GM12878 (cell line): Measurements from ENCODE around the gene ACAP2. TPM values are rescaled to one million over a fixed set of nuclear protein-coding genes. Genes with fewer than 3 reads are reported as not detected.
A peak's percentile ranks its signal among the peaks of the same experiment; 100 is the strongest.

Experiments
- ATAC-seq: fragments of 200-7000 bp; cut with Tn5 transposase; 3 replicates; pipeline ENCODE4 v1.9.1; 2020; ENCODE audit warnings: mild to moderate bottlenecking, moderate library complexity
- BruUV-seq: library from RNA; stranded (reverse); fragments of 400-500 nt; replicated peaks from 2 replicates; lab custom pipeline; 2021; lab: Mats Ljungman, UMichigan
- CTCF ChIA-PET: fragments of 300-600 bp; sonication (Branson Sonifier 250); formaldehyde crosslinking; extraction: SDS; loops from one replicate; lab custom pipeline; 2021; ENCODE audit warnings: inconsistent platforms; lab: Yijun Ruan, JAX
- POLR2A ChIA-PET: fragments of 350-600 bp; formaldehyde crosslinking; extraction: SDS; loops from one replicate; lab custom pipeline; 2021; ENCODE audit warnings: inconsistent platforms; lab: Charles Lee
- RAD21 ChIA-PET: fragments of 300-600 bp; sonication (Branson Sonifier 250); formaldehyde crosslinking; loops from one replicate; lab custom pipeline; 2023; ENCODE audit warnings: antibody characterized with exemption; ENCODE audit not compliant: unreplicated experiment; lab: Charles Lee
- SMC1A ChIA-PET: fragments of 300-600 bp; sonication (Branson Sonifier 250); formaldehyde crosslinking; loops from one replicate; lab custom pipeline; 2023; ENCODE audit not compliant: unreplicated experiment, uncharacterized antibody; lab: Charles Lee
- DNase-seq: peaks from one replicate; pipeline ENCODE4 v3.0.0-alpha.2; 2011; ENCODE audit warnings: low read depth, low spot score
- FAIRE-seq: peaks from 3 replicates; lab custom pipeline; 2011; peaks lifted over from hg19 to GRCh38; lab: Jason Lieb, UNC
- H2AFZ ChIP-seq: 2 replicates; pipeline ENCODE4 v1.6.0; 2011; ENCODE audit warnings: low read depth, low read length, control low read depth; ENCODE audit not compliant: control insufficient read depth
- H3K27ac ChIP-seq: 2 replicates; pipeline ENCODE4 v1.5.1; 2011; ENCODE audit warnings: control low read depth; ENCODE audit not compliant: control insufficient read depth, insufficient read depth
- H3K27me3 ChIP-seq, 2 experiments: replicated peaks in 1 of 2; 2 replicates each; pipeline versions ENCODE4 v1.6.0 to v1.6.1; 2011; ENCODE audit warnings: low read length in 1 of 2; ENCODE audit not compliant: control insufficient read depth in 2 of 2, insufficient read depth in 2 of 2
- H3K36me3 ChIP-seq, 2 experiments: 2 replicates each; pipeline ENCODE4 v1.5.1; 2011; ENCODE audit warnings: low read length in 1 of 2; ENCODE audit not compliant: control insufficient read depth in 2 of 2, insufficient read depth in 2 of 2
- H3K4me1 ChIP-seq: 2 replicates; pipeline ENCODE4 v1.6.1; 2011; ENCODE audit warnings: mild to moderate bottlenecking, low read length, moderate library complexity, mixed read lengths; ENCODE audit not compliant: control insufficient read depth, insufficient read depth
- H3K4me2 ChIP-seq: 2 replicates; pipeline ENCODE4 v1.6.0; 2011; ENCODE audit warnings: control low read depth; ENCODE audit not compliant: control insufficient read depth, insufficient read depth
- H3K4me3 ChIP-seq: fragments of 200-600 bp; sonication (generic); 2 replicates; pipeline ENCODE4 v1.5.1; 2016
- H3K79me2 ChIP-seq: 2 replicates; pipeline ENCODE4 v1.6.0; 2011; ENCODE audit warnings: low read length; ENCODE audit not compliant: control insufficient read depth, insufficient read depth
- H3K9ac ChIP-seq: 2 replicates; pipeline ENCODE4 v1.8.0; 2011; ENCODE audit warnings: low read length, control low read depth, mixed read lengths; ENCODE audit not compliant: control insufficient read depth, insufficient read depth
- H3K9me3 ChIP-seq: replicated peaks from 3 replicates; pipeline ENCODE4 v1.5.1; 2011; ENCODE audit warnings: mild to moderate bottlenecking, low read length; ENCODE audit not compliant: control insufficient read depth, insufficient read depth
- H4K20me1 ChIP-seq: 2 replicates; pipeline ENCODE4 v1.6.0; 2011; ENCODE audit not compliant: control insufficient read depth, insufficient read depth
- BCLAF1 ChIP-seq: fragments of 450-650 bp; IDR thresholded peaks from 2 replicates; pipeline ENCODE4 v1.6.1; 2017; ENCODE audit warnings: antibody characterized with exemption, mild to moderate bottlenecking, moderate library complexity
- CHD2 ChIP-seq: IDR thresholded peaks from 2 replicates; pipeline ENCODE4 v1.6.1; 2011; ENCODE audit warnings: low read depth, low read length, improper control_type of control experiment, borderline replicate concordance
- CHD4 ChIP-seq: fragments of 200-600 bp; sonication (generic); IDR thresholded peaks from 2 replicates; pipeline ENCODE4 v1.6.1; 2016; ENCODE audit warnings: mild to moderate bottlenecking
- EED ChIP-seq: sonication (generic); IDR thresholded peaks from 2 replicates; pipeline ENCODE4 v1.6.1; 2016; ENCODE audit warnings: antibody characterized with exemption, low read depth
- ELK1 ChIP-seq: IDR thresholded peaks from 2 replicates; pipeline ENCODE4 v1.6.1; 2012; ENCODE audit warnings: low read depth, low read length, improper control_type of control experiment
- GABPA ChIP-seq: IDR thresholded peaks from 2 replicates; pipeline ENCODE4 v1.6.1; 2014; ENCODE audit warnings: antibody characterized with exemption, low read depth, mild to moderate bottlenecking, inconsistent platforms
- RELB ChIP-seq: fragments of 450-650 bp; IDR thresholded peaks from 2 replicates; pipeline ENCODE4 v1.6.1; 2017; ENCODE audit warnings: low read depth, mild to moderate bottlenecking, moderate library complexity
- SMC3 ChIP-seq: IDR thresholded peaks from 2 replicates; pipeline ENCODE4 v1.6.1; 2011; ENCODE audit warnings: low read length, improper control_type of control experiment, borderline replicate concordance
- SRF ChIP-seq, 2 experiments: IDR thresholded peaks; 2 replicates each; pipeline ENCODE4 v1.6.1; 2011; ENCODE audit warnings: low read depth in 2 of 2, low read length in 2 of 2, mild to moderate bottlenecking in 1 of 2, moderate library complexity in 1 of 2
- WGBS: methylation state at CpG from one replicate; pipeline ENCODE4 v1.1.6; 2016; ENCODE audit warnings: low lambda C conversion rate; ENCODE audit not compliant: insufficient replicate concordance, insufficient coverage; ENCODE audit errors: missing lambda C conversion rate; 5-methylcytosine and 5-hydroxymethylcytosine counted together
- in situ Hi-C: fragments of 300-500 bp; cut with MboI; formaldehyde crosslinking; loops from 9 replicates; pipeline ENCODE4 v1.14.3; 2018; ENCODE audit warnings: mixed read lengths
- intact Hi-C: fragments of 100-400 bp; cut with micrococcal nuclease; formaldehyde crosslinking; loops from one replicate; pipeline ENCODE4 v1.14.2; 2022; ENCODE audit not compliant: unreplicated experiment
- polyA plus RNA-seq, 11 experiments: library from polyadenylated mRNA; depleted of rRNA in 4 of 11; unstranded in 6 of 11; stranded (reverse) in 5 of 11; fragments of >200 nt; fragmentation: Nextera tagmentation in 4 of 11; fragmentation: Illumina TruSeq in 1 of 11; extraction: Ambion mirVana in 4 of 11; extraction: Trizol in 1 of 11; gene quantifications; 1 replicate in 1 of 11; 2 replicates in 10 of 11; pipeline versions ENCODE4 v1.2.1 to v1.2.3, GENCODE V29; 2011 to 2016; ENCODE audit warnings: inconsistent platforms in 2 of 11, missing spikeins in 2 of 11, low read depth in 1 of 11
- total RNA-seq, 4 experiments: library from RNA; depleted of rRNA in 3 of 4; stranded (reverse); fragments of >200 nt in 3 of 4; fragmentation: Illumina TruSeq in 1 of 4; extraction: Trizol in 1 of 4; gene quantifications; 2 replicates each; pipeline versions ENCODE4 v1.2.1 to v1.2.3, GENCODE V29; 2013 to 2021

The ACAP2 gene
- total and polyA plus RNA-seq, 10 of the 15 experiments (the other 5 are each of a cell fraction or from before 2014, with no cell fraction given), result 7.1 to 53.8 (median 35.7) TPM

- TF ChIP-seq BCLAF1 (no peak), CHD4 (no peak), ELK1 (no peak), SRF (IDR thresholded peaks at IDR 0.05; ENCODE audit: low read depth in 2 of 2, low read length in 2 of 2) (no peak)
- TF ChIP-seq, all 136 proteins: peak for 0
These were observed 191.3 kb downstream of the ACAP2 start (continued) for GRCh38 chr3:195251336-195252065.

GRCh38 chr3:195250473-195251251 lies 192.2 kb downstream of the ACAP2 start:
- Histone ChIP-seq H3K36me3 (no peaks in the 10 kb centered on the region), H3K27ac (peak overlapping the region; percentile 23), H3K79me2 (peaks cover 2% of the 10 kb centered on the region), H3K9me3 (no peaks in the 10 kb centered on the region), H3K4me1 (peaks cover 25% of the 10 kb centered on the region), H2AFZ (peak overlapping the region; percentile 29), H4K20me1 (no peaks in the 10 kb centered on the region), H3K4me3 (no peak overlapping the region), H3K4me2 (peak overlapping the region; percentile 51), H3K27me3 (no peaks in the 10 kb centered on the region), H3K9ac (no peak overlapping the region)
- WGBS, result 67% methylated on average over 14 of the region's 14 CpGs
- FAIRE-seq (peak; percentile 84), DNase-seq (no peak), ATAC-seq (peak; percentile 76)
- RAD21 ChIA-PET, result interaction anchor here (0.7 to 4.8 kb wide), 19 partner anchors 8 to 578 kb away, joined by 3 to 67 read pairs (median 3); partner anchors contain the start of gene LSG1
- in situ Hi-C loops (loop anchor here (10.0 kb wide), 1 partner anchor 916 kb away; no protein-coding TSS in a partner anchor), intact Hi-C loops (no loop called here)
- SMC1A ChIA-PET, result interaction anchor here (1.0 to 7.3 kb wide), 13 partner anchors 10 to 568 kb away, joined by 3 to 70 read pairs (median 6); no protein-coding TSS in a partner anchor
- CTCF ChIA-PET, result interaction anchor here (0.9 to 5.3 kb wide), 12 partner anchors 11 to 579 kb away, joined by 3 to 33 read pairs (median 6); partner anchors contain the start of gene LSG1
- no TSS peak for BruUV-seq
- POLR2A ChIA-PET, result interaction anchor here (0.7 to 4.7 kb wide), 8 partner anchors 46 to 804 kb away, joined by 3 to 43 read pairs (median 3); no protein-coding TSS in a partner anchor
- TF ChIP-seq RELB (0 out of 2 replicates have a peak, but pooled peaks have one; percentile 24), EED (no peak), CHD2 (no peak), GABPA (no peak), SMC3 (peak; percentile 25; the same call in 1 of the 2 replicates)
